Thyroid gland (tissue), 4 donors: ENCODE results near the gene MKRN3. TPM values are rescaled to one million over a fixed set of nuclear protein-coding genes. Genes with fewer than 3 reads are reported as not detected.
A peak's percentile ranks its signal among the peaks of the same experiment; 100 is the strongest.

ENCODE experiments used
- DNase-seq, 2 donors: peaks; one replicate each; pipeline ENCODE4 v3.0.0-alpha.2; 2019
- H3K27ac ChIP-seq, 3 donors: fragments of 200-600 bp; sonication (generic); 1 replicate in 2 of 3; 2 replicates in 1 of 3; pipeline ENCODE4 v1.5.1; 2016 to 2019; ENCODE audit warnings: mild to moderate bottlenecking in 1 of 3, moderate library complexity in 1 of 3
- H3K27me3 ChIP-seq: fragments of 200-600 bp; sonication (generic); one replicate; pipeline ENCODE4 v1.5.1; 2019
- H3K36me3 ChIP-seq, 2 donors: fragments of 200-600 bp; sonication (generic); one replicate each; pipeline ENCODE4 v1.5.1; 2016 to 2019
- H3K4me1 ChIP-seq, 2 donors: fragments of 200-600 bp; sonication (generic); one replicate each; pipeline ENCODE4 v1.5.1; 2017 to 2019
- H3K4me3 ChIP-seq, 3 donors: fragments of 200-600 bp; sonication (generic); replicated peaks in 1 of 3; 1 replicate in 2 of 3; 2 replicates in 1 of 3; pipeline ENCODE4 v1.5.1; 2016; ENCODE audit warnings: mild to moderate bottlenecking in 1 of 3
- H3K9me3 ChIP-seq: fragments of 200-600 bp; sonication (generic); one replicate; pipeline ENCODE4 v1.5.1; 2017
- POLR2A ChIP-seq, 2 donors: fragments of 450-650 bp; IDR thresholded peaks; one replicate each; pipeline ENCODE4 v1.6.1; 2017; ENCODE audit warnings: antibody characterized with exemption in 2 of 2, mild to moderate bottlenecking in 2 of 2, moderate library complexity in 1 of 2
- WGBS, 2 donors: methylation state at CpG; one replicate each; pipeline ENCODE4 v1.1.5; 2017; 5-methylcytosine and 5-hydroxymethylcytosine counted together
- intact Hi-C: fragments of 100-400 bp; cut with DNase I; formaldehyde crosslinking; loops from one replicate; pipeline ENCODE4 v1.15.1; 2023
- total RNA-seq, 4 donors: library from RNA; depleted of rRNA; stranded (reverse); fragments of >200 nt; gene quantifications; one replicate each; pipeline ENCODE4 v1.2.3, GENCODE V29; 2016
- TF ChIP-seq, protein P1 (sequence below), 6 experiments: fragments of 200-600 bp in 3 of 6; fragments of 450-650 bp in 3 of 6; sonication (generic) in 3 of 6; IDR thresholded peaks; one replicate each; pipeline ENCODE4 v1.5.1; 2016 to 2019; ENCODE audit warnings: antibody characterized with exemption in 6 of 6, mild to moderate bottlenecking in 2 of 6, inconsistent platforms in 1 of 6, moderate library complexity in 1 of 6

Gene MKRN3
- total RNA-seq: under 1 TPM in 3 of 4 donors, not detected in 1; 0.11 to 0.44 (median 0.40) TPM

DNA sequence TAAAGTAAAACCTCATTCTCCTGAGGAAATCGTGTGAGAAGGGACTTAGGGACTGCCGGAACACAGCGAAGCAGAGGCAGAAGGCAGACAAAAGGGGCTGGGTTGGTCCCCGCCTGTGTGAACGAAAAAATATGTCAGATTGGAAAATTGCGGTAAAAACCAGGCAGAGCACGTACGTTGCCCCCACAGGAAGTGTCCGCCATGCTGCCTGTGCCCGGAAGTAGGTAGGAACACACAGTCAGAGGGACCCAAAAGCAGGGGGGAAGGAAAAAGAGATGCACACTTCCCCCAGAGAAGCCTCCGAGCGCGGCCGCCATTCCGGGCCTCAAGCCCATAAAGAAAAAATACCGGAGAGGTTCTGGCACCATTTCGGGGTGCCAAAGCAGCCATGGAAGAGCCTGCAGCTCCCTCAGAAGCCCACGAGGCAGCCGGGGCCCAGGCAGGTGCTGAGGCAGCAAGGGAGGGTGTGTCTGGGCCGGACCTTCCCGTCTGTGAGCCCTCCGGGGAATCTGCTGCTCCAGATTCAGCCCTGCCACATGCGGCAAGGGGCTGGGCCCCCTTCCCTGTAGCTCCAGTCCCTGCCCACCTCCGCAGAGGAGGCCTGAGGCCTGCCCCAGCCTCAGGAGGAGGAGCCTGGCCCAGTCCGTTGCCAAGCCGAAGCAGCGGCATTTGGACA, at the start of gene MKRN3:
TSS of gene MKRN3 (plus strand) at position 280 of the 676 bp plus-strand sequence. CDS start at position 389, 109 bp downstream.
- H3K9me3 ChIP-seq: no peaks in the 10 kb centered on the region
- H3K36me3 ChIP-seq: no peaks in the 10 kb centered on the region
- WGBS, 2 donors: 83 to 86% methylated on average over 23 to 27 of the region's 27 CpGs
- intact Hi-C loops: no loop called here
- TF ChIP-seq, protein P1, sequence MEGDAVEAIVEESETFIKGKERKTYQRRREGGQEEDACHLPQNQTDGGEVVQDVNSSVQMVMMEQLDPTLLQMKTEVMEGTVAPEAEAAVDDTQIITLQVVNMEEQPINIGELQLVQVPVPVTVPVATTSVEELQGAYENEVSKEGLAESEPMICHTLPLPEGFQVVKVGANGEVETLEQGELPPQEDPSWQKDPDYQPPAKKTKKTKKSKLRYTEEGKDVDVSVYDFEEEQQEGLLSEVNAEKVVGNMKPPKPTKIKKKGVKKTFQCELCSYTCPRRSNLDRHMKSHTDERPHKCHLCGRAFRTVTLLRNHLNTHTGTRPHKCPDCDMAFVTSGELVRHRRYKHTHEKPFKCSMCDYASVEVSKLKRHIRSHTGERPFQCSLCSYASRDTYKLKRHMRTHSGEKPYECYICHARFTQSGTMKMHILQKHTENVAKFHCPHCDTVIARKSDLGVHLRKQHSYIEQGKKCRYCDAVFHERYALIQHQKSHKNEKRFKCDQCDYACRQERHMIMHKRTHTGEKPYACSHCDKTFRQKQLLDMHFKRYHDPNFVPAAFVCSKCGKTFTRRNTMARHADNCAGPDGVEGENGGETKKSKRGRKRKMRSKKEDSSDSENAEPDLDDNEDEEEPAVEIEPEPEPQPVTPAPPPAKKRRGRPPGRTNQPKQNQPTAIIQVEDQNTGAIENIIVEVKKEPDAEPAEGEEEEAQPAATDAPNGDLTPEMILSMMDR (IDR thresholded peaks at IDR 0.05): no peak
- TF ChIP-seq POLR2A (IDR thresholded peaks at IDR 0.05): no peak
- peak within 1 kb of the TSS in 1 of 3 donors; percentile 6 for H3K4me3 ChIP-seq
- H3K27me3 ChIP-seq: no peaks in the 10 kb centered on the region
- no peaks in the 10 kb centered on the region for H3K4me1 ChIP-seq
- no peak for DNase-seq
- no peak within 1 kb of the TSS for H3K27ac ChIP-seq

- TF ChIP-seq POLR2A (IDR thresholded peaks at IDR 0.05): no peak
- TF ChIP-seq, protein P1 (IDR thresholded peaks at IDR 0.05): no peak
- no peaks in the 10 kb centered on the region for H3K9me3 ChIP-seq
- no peaks in the 10 kb centered on the region for H3K27me3 ChIP-seq
- DNase-seq: no peak
- no peak overlapping the region for H3K4me3 ChIP-seq
- intact Hi-C loops: no loop called here
- H3K27ac ChIP-seq: no peak overlapping the region
- 59 to 60% methylated on average over 4 of the region's 4 CpGs for WGBS, 2 donors
- H3K4me1 ChIP-seq: no peaks in the 10 kb centered on the region
- no peaks in the 10 kb centered on the region for H3K36me3 ChIP-seq
Observed at GRCh38 chr15:23516866-23517265, 48.6 kb upstream of the MKRN3 start.

GRCh38 chr15:23518104-23518503, 47.4 kb upstream of the MKRN3 start:
- no peaks in the 10 kb centered on the region for H3K4me1 ChIP-seq
- 85 to 89% methylated on average over 5 of the region's 5 CpGs for WGBS, 2 donors
- no peaks in the 10 kb centered on the region for H3K27me3 ChIP-seq
- H3K9me3 ChIP-seq: no peaks in the 10 kb centered on the region
- intact Hi-C loops: no loop called here
- no peaks in the 10 kb centered on the region for H3K36me3 ChIP-seq
- no peak for DNase-seq
- H3K4me3 ChIP-seq: no peak overlapping the region
- H3K27ac ChIP-seq: no peak overlapping the region
- TF ChIP-seq POLR2A (IDR thresholded peaks at IDR 0.05): no peak
- TF ChIP-seq, protein P1 (IDR thresholded peaks at IDR 0.05): no peak

GRCh38 chr15:23524816-23525215, 40.7 kb upstream of the MKRN3 start:
- Histone ChIP-seq H3K27me3 (no peaks in the 10 kb centered on the region), H3K36me3 (no peaks in the 10 kb centered on the region), H3K4me1 (no peaks in the 10 kb centered on the region), H3K27ac (no peak overlapping the region), H3K9me3 (no peaks in the 10 kb centered on the region), H3K4me3 (no peak overlapping the region)
- WGBS, 2 donors: 65 to 68% methylated on average over 3 of the region's 3 CpGs
- intact Hi-C loops: no loop called here
- DNase-seq: no peak
- TF ChIP-seq POLR2A (IDR thresholded peaks at IDR 0.05): no peak
- TF ChIP-seq, protein P1 (IDR thresholded peaks at IDR 0.05): no peak

DNA sequence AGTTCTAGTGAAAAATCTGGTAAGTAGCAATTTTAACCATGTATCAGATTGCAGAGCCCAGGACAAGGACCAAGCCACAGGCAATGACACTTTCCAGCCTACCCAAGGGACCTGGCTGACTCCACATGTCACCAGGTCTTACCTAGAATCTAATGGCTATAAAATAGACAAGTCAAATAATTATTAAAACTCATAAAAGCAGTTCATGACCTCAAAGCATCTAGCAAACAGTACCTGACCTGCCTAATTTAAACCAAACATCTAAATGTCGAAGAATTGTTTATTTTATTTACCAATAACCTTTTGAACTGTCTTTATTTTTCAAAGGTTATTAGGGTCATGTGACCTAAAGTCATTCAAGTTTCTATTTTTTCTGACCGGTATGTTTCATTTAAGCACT, 35.6 kb upstream of the MKRN3 start:
- Histone ChIP-seq H3K27me3 (no peaks in the 10 kb centered on the region), H3K36me3 (no peaks in the 10 kb centered on the region), H3K27ac (no peak overlapping the region), H3K4me3 (no peak overlapping the region), H3K9me3 (no peaks in the 10 kb centered on the region), H3K4me1 (no peaks in the 10 kb centered on the region)
- TF ChIP-seq POLR2A (IDR thresholded peaks at IDR 0.05): no peak
- TF ChIP-seq, protein P1 (IDR thresholded peaks at IDR 0.05): no peak
- DNase-seq: no peak
- intact Hi-C loops: no loop called here
- 76 to 81% methylated on average over 2 of the region's 2 CpGs for WGBS, 2 donors
